ENCODE data around the gene GSX1.
"Not testable (repeated sequence)": the region's sequence is repeated elsewhere in the genome, so short reads cannot be mapped to it uniquely, and the experiment has no call there.

Gene GSX1

DNA sequence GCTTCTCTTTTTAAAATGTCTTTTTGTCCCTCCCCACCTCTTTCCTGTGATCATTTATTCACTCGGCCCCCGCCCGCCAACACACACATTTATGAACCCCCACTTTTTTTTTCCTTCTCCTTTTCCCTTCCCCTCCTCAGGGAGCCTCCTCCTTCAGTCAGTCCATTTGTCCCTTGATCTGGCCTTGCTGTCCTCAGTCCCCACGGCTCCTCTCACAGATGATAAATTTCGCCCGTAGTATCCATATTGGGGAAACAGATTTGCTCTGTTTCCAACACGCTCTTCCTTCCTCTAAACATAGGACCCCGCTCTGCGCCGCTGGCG is 2.0 kb downstream of the GSX1 start:
- DNase-seq (ENCODE audit: low read depth, low spot score): no peak

DNA sequence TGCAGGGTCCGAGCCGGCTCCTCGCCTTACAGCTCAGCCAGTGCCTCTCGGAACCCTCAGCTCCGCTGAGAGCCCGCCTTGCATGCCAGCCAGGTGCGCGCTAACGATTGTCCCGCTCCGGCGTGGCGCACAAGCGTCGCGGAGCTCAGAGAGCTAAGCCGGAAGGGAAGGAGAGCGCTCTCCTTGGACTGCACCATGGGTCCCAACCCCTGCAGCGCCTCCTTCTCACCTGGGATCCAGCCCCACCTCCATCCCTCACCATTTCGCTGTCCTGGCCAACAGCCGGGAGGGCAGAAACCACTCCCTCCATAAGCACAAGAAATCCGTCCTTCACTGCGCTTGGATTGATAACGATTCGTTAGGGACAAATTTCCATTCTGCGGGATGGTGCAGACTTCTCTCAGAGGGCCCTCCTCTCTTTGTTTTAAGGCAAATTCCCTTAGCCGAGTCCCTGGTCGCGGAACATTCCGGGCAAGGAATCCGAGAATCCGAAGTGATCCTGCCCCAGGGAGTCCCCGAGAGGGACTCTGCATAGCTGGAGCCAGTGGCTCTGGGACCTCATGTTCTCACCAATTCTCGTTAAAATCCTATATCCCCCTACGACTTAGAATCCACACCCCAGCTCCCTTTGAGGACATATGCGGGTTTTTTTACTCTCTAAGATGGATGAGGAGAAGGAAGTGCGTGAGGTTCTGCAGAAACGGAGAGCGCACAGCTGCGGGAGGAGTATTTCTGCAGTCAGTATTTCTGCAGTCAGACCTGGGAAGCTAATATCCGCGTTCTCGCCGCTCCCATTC is 2.8 kb downstream of the GSX1 start:
- no peak for DNase-seq (ENCODE audit: low read depth, low spot score)

DNA sequence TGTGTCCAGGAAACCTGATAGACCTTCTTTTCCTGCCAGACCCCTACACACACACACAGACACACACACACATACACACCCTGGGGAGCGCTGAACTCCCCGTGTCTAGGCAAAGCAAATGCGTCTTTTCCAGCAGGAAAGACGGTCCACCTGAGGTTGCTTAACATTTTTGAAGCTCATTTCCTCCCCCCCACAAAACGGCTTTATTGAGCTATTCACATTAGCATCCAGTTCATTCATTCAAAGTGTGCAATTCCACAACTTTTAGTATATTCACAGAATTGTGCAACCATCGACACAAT is 3.4 kb downstream of the GSX1 start:
- DNase-seq (ENCODE audit: low read depth, low spot score): no peak

DNA sequence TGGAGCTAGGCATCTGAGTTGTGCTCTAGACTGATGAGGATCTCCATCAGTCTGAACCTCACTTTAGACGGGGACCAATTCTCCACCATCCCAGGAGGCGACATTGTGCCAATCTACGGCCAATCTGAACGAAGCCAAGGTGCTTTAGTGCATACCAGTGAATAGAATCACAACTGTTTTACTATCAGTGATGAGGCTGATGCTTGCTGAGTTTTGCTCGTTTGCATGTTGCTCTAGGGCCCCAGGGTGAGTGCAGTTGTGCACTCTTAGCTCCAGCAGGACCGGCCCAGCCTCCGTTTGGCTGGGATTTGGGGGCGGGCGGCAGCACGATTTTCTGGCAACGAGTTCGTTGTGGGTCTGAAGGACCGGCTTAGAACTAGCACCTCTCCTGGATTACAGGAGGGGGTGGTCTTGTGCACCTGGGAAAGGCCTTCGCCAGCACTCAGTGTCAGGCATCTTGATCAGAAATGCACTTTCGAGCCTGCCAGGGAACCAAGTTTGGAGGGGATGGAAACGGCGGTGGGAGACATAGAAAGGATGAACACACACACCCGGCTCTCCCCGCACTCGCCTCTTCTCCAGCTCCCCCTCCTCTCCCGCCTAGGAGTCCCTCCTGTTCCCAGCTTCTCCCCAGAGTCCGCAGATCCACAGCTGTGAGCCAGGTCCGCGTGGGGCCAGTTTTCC is 4.4 kb downstream of the GSX1 start:
- DNase-seq (ENCODE audit: low read depth, low spot score): no peak

DNA sequence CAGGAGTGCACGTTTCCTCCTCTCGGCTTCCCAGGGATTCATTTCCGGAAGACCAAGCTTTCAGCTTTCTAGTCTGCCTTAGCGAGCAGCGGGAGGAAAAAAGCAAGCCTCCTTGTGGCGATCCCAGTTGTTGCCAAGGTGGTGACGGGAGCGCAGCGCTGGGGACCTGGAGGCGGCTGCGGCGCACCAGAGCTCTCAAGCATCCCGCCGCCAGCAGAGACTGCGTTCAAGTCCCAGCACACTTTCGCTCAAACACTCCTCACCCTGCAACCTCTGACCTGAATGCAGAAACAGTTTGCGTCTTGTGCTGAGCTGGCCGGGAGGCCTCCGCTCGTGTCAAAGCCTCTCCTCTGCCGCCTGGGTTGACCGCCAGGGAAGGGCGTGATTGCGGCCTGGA is 4.9 kb downstream of the GSX1 start:
- DNase-seq (ENCODE audit: low read depth, low spot score): no peak

DNA sequence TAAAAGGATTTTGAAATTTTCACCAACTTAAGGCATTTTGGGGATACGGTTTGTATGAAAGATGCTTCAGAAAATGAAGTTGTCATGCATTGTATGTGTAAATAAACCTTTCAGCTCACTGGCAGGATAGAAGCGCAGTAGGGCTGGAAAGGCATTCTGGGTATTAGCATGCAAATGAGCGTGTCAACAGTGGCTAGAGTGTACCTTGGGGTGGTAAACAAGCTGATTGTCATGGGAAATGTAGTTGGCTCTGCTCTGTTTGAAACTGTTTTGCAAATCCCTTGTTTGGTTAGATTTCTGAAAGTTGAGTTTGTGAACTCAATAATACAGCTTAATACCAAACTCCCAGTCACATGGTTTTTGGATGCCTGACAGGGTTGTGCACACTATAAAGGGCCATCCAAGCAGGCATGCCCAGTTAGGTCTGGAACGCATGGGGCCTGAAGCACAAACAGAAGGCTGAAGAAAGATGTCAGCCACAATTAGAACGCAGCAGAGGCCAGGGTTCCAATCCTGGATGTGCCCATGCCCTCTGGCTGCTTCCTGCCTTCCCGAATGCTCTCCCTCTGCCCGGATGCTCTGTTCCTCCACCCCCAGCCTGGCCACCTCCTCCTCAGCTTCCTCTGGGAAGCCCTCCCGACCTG is 14.6 kb downstream of the GSX1 start:
- no peak for DNase-seq (ENCODE audit: low read depth, low spot score)

DNA sequence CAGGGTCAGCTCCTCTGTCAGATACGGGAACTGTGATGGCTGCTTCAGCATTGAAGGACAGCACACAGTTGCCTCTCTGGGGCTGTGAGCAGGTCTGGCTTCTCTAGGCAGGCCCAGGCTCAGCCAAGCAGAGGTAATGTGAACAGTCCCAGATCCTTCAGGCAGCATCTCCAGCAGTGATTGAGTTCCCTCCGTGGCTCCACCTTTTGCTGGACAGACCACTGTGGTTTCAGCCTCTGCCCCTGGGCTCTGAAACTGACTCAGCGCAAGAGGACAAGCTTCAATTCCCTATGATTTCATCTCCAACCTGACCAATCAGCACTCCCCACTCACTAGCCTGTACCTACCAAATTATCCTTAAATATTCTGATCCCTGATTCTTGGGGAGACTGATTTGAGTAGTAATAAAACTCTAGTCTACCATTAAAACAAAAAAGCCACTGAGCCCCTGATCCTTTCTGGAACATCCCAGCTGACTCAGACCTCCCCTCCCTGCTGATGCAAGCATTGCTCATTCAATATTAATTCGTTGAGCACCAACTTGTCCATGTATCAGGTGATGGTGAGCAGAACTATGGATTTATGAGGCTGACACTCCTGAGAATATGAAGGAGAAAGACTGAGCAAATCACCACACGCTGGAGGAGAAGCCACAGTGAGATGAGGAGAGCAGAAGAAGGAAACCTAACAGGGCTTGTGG is 16.7 kb downstream of the GSX1 start:
- no peak for DNase-seq (ENCODE audit: low read depth, low spot score)

DNA sequence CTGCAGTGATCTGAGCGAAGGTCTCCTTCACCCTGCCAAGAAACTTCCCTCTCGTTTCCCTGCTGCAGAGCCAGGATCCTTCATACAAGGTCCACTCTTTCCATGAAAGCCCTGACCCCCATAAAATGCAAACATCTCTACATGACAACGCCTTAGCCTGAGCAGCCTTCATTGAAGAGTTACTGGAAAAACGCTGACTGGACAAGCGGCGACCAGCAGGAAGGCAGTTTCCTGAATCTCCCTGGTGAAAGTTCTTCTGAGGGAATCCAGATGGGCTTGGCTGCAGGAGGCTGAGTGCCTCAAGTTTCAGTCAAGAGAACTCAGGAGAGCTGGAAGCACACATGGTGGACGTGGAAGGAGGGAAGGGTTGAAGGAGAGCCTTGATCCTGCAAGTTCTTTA is 17.7 kb downstream of the GSX1 start:
- DNase-seq (ENCODE audit: low read depth, low spot score): no peak

DNA sequence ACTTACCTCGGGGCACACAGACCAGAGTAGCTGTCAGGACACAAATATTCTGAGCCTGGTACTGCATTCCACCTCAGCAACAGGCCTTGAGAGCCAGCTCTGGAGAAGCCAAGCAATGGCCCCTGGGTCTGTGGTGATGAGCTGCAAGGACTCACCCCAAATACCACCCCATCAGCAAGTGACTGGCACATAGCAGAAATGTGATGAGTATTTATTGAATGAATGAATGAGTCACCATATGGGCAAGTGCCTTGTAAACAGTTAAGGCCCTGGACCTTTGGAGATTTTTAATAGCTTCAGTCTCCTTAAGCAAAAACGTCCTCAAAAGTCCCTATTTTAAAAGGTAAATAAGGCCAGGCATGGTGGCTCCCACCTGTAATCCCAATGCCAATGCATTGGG is 18.2 kb downstream of the GSX1 start:
- DNase-seq (ENCODE audit: low read depth, low spot score): no peak

DNA sequence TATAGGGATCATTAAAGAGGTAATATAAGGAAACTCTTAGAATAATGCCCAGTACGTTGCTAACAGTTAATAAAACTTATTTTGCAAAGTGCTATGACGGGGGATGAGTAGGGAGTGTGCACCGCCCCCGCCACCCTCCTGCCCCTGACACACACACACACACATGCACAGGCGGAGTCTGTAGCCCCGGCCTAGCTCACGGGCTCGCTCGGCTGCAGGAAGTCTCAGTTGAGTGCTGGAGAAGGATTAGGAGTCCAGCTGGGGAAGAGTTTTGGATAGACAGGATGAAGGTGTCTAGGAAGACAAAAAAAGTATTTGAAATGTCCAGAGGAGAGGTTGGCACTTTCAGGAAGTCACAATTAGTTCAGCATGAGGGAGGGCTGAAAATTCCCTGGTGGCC is 21.5 kb downstream of the GSX1 start:
- DNase-seq (ENCODE audit: low read depth, low spot score): no peak

DNA sequence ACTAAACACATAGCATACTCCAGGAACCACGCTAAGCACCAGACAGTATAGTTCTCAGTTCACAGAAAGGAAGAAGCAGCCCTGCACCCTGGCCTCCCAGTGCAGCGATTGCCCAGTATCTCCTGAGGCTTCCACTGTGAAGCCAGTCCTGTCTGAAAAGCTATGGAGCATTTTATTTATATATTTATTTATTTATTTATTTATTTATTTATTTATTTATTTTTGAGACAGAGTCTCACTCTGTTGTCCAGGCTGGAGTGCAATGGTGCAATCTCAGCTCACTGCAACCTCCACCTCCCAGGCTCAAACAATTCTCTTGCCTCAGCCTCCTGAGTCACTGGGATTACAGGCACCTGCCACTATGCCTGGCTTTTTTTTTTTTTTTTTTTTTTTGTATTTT is 25.5 kb downstream of the GSX1 start:
- DNase-seq (ENCODE audit: low read depth, low spot score): not testable (repeated sequence)

DNA sequence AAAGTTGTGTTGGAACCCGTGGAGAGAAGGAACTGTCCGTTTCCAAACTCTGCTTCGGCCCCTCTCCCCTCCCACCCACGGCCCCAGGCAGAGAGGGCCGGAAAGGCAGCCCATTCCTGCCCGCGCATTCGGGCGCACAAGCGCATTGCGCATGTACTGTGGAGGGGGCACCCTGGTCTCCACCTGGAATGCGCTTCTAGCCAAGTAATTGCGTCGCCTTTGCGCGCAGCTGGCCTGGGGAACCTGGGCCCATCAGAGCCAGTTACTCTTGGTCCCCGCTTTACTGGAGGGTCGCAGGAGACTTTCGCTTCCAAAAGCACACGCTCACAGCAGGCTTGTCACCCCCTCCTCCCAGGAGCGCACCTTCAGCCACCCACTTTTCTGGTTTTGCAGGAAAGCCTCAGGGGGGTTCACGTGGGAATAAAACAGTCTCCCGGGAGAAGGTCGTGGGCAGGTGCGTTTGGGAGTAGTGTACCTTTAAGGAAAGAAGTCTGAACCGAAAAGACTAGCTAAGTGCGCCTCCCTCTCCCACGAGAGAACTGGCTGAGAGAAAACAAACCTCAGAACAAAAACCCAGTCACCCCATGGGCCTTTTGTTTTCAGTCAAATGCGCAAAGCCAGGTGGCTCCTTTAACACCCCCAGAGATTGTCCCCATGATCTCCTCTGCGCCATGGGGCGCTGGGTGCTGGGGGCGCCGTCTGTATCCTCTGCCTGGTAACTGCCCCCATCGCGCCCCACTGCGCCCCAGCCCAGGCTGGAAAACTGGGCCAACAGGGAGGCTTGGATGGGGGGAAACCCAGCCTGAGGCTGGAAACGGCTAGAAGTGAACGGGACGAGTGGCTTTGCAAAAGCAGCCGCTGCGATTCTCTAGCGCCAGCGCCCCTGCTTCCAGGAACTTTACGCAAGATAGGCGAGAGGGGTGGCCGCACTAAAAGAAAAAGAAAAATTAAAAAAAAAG is 28.5 kb downstream of the GSX1 start:
- DNase-seq (ENCODE audit: low read depth, low spot score): no peak

DNA sequence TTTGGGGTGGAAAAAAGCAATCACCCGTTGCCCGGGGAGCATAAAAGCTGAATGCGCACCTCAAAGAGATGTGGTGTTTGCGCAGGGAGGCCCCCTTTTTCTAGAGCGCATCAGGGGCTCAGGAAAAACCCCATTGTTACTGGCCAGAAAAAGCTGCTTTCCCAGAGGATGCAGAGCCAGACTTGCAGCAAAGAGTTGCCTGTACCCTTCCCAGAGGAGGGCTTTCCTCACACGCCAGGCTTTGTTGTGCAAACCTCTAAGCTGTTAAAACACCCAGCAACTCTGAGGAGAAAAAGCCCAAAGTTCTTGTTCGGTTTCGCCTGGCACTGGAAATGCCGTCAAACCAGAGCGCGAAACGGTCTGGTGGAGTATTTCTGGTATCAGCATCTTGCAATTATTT is 29.3 kb downstream of the GSX1 start:
- no peak for DNase-seq (ENCODE audit: low read depth, low spot score)

DNA sequence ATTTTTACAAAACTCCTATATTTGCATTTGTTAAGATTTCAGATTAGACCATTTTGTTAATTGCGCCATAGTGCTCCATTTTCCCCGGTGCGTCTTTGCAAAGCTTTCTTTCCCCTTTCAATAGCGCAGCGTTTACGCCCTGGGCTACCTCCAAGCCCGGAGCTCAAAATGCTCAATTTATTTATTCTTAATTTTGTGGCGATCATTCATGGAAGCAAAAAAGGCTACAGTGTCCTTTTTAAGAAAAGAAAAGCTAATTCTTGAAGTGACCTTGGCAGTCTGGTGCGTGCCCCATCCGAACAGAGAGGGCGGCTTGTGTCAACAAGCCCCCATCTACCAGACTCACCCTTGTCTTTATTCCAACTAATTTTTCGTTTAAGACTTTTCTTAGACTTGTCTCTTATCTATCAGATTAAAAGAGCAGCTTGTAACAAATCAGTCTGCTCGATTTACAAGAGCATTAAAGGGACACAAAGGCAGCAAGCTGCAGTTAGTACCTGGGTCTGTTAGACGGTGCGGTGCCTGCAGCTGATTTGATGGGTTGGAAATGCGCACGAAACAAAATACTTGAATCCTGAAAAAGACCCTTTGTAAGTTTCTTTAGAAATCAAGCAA is 30.1 kb downstream of the GSX1 start:
- DNase-seq (ENCODE audit: low read depth, low spot score): no peak

DNA sequence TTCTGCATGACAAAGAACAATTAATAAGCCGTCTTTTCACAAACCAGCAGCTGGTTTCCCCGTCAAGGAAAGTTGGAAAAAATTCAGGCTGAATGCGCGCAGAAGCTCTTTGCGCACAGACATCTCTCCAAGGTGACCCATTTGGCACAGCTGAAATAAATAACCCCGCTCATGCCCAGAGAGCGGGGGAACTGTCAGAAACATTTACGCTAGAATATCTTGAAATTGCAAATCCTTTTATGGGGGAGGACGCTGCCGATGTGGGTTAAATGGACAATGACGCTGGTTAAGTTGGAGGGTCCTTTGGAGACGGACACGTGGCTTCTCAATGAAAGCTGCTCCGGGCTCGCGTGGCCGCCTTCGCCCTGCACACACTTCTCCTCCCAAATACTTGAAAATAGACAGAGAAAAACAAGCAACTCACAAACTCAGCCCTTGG is 30.6 kb downstream of the GSX1 start:
- DNase-seq (ENCODE audit: low read depth, low spot score): no peak

DNA sequence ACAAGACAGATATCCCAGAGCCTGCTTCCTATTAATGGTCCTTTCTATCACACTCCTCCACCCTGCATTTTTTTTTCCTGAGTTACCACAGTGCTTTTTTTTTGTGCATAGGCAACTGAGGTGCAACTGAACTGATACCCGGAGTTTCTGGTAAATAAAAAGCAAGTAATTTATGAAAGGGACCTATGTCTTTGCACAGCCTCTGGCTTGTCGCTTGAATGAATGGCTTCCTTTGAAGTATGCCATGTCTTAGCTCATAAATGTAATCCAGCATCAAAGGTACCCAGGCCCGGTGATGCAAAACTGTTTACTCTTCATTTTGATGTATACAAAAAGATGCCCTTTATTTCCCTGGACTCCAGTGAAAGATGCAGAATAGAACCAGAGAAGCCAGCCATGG is 31.8 kb downstream of the GSX1 start:
- no peak for DNase-seq (ENCODE audit: low read depth, low spot score)

DNA sequence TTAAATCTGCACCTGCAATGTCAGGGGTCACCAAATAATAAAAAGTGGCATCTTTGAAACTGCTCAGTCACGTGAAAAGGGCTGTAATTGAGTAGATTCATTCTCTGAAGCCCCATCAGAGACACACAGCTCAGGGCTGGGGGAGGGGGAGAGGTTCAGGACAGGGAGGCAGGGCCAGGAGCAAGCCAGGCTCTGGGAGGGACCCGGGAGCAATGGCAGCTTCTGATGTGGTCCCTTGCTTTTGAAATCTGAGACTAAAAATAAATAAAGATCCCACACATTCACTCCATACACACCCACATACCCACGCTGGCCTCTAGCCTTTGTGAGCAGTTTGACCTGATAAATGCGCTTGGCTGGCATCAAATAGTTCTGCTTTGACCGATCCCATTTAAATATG is 32.8 kb downstream of the GSX1 start:
- no peak for DNase-seq (ENCODE audit: low read depth, low spot score)

DNA sequence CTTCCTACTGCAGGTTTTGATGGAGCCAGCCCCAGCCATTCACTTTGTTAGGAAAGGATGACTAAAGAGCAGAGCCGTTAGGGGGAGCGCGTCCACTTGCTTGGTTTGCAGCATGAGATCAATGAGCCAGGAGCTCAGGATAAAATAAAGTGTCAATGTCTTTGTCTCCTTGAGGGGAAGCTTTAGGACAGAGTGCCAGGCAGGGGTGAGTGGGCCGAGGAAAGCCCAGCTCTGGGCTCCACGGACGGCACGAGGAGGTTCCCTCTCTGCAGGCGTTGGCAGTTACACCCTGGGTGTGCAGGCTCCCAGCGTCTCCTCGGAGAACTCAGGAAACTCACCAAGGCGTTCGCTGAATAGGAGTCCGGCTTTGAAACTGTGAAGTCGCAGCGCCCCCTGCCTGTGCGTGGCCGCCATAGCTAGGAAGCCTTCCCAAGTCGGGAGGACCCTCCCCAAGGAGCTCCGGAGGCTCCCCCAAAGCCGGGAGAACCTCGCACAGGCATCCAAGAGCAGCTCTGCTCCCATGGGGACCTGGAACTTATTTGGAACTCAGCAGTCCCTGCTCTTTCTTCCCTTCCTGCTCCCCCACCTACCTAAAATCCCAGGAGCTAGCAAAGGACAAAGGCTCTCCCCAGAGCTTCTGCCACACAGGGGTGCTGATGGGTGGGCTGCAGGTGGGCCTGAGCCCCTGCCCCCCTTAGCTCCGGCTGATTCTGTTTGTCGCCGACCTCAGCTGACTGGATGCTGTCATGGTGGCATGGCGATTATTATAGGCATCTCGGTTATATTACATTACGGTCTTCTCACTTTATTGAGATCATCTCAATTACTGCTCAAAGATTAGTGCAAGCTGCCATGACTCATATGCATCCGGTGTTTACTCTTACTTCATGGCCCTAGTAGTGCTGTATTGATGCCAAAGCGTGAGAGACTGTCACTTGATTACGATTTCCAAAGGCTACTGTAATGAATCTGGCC is 34.4 kb downstream of the GSX1 start:
- DNase-seq (ENCODE audit: low read depth, low spot score): peak; percentile 75

DNA sequence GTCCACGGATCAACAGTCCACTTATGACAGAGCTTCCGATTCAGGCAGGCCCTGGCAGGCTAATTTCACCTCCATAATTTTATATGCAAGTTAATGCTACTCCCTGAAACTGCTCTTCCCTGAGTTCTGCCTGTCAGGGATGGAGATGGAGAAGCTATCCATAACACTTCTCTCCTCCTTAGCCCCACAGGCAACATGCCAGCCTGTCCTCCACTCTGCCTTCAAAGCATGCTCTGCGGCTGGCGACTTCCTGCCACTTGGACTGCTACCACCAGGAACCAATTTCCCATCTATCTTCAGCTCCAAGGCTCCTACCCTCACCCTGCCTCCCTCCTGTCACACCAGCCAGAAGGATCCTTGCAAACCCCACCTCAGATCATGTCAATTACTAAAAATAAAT is 35.4 kb downstream of the GSX1 start:
- DNase-seq (ENCODE audit: low read depth, low spot score): no peak

DNA sequence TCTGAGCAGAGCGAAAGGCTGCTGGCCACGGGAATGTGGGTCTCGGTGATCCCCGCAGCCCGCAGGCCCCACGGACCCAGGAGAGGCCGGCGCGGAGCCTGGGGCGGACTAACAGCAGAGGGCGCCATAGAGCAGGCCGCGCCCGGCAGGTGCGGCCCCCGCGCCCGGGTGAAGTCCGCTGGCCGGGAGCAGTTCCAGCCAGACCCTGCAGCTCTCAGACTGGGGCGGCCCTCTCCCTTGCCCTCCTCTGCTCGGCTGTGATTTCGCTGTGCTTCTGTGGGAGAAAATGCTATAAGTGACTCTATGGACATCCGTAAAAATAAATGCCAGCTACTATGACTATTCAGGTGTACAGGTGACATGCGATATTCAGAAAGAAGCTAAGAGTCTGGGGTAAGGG is 37.7 kb downstream of the GSX1 start:
- DNase-seq (ENCODE audit: low read depth, low spot score): no peak
